Peyer's patch (tissue), 4 donors: ENCODE data around the gene PCNT.

Experiments
- CTCF ChIP-seq, 6 experiments: fragments of 450-650 bp in 4 of 6; fragments of 200-600 bp in 2 of 6; sonication (generic) in 1 of 6; IDR thresholded peaks; one replicate each; pipeline ENCODE4 v1.5.1; 2017 to 2019; ENCODE audit warnings: antibody characterized with exemption in 6 of 6, mild to moderate bottlenecking in 3 of 6, moderate library complexity in 1 of 6
- POLR2A ChIP-seq, 2 donors: fragments of 450-650 bp; IDR thresholded peaks; one replicate each; pipeline ENCODE4 v1.5.1; 2017; ENCODE audit warnings: antibody characterized with exemption in 2 of 2, mild to moderate bottlenecking in 2 of 2, moderate library complexity in 2 of 2

GRCh38 chr21:46368533-46369285 lies 44.8 kb downstream of the PCNT start:
- no peak for TF ChIP-seq CTCF (IDR thresholded peaks at IDR 0.05)
- no peak for TF ChIP-seq POLR2A (IDR thresholded peaks at IDR 0.05)
